ENCODE data around the gene ORM1. TPM values are rescaled to one million over a fixed set of nuclear protein-coding genes. Genes with fewer than 3 reads are reported as not detected.

ORM1 gene
- total RNA-seq, 2 experiments from 2014 or later, result not detected

GRCh38 chr9:114282507-114282906 is 40.4 kb upstream of the ORM1 start:
- no TSS peak for BruUV-seq (replicated peaks)

GRCh38 chr9:114282926-114283325 is 40.0 kb upstream of the ORM1 start:
- H3K4me1 ChIP-seq (ENCODE audit: insufficient read depth, low read length, poor library complexity, severe bottlenecking), result no peaks in the 10 kb centered on the region
- CTCF ChIA-PET (ENCODE audit: unreplicated experiment), result no interaction called here
- H3K9me3 ChIP-seq (ENCODE audit: low read length), result no peaks in the 10 kb centered on the region
- no TSS peak for BruUV-seq (replicated peaks)
- no peaks in the 10 kb centered on the region for H3K36me3 ChIP-seq (ENCODE audit: insufficient read depth, low read length)
- intact Hi-C loops (cut with micrococcal nuclease; ENCODE audit: unreplicated experiment), result no loop called here
- no peaks in the 10 kb centered on the region for H3K79me2 ChIP-seq (ENCODE audit: insufficient read depth, low read depth, low read length)
- POLR2A ChIA-PET, result no interaction called here
- no peaks in the 10 kb centered on the region for H4K20me1 ChIP-seq (ENCODE audit: insufficient read depth, low read length)
- no peak overlapping the region for H2AFZ ChIP-seq (ENCODE audit: low read length)
- H3K4me3 ChIP-seq (ENCODE audit: low read depth, low read length, poor library complexity, severe bottlenecking), result no peak overlapping the region
- no peak for TF ChIP-seq EZH2phosphoT487 (IDR thresholded peaks at IDR 0.05; ENCODE audit: borderline replicate concordance, low read depth, low read length)
- TF ChIP-seq CTCF (conservative IDR thresholded peaks at IDR 0.05; ENCODE audit: low read length), result no peak
- no peak overlapping the region for H3K27ac ChIP-seq (ENCODE audit: low read depth, low read length, poor library complexity, severe bottlenecking)
- no peak overlapping the region for H3K4me2 ChIP-seq (ENCODE audit: low read length)
- no peaks in the 10 kb centered on the region for H3K9me2 ChIP-seq (ENCODE audit: insufficient read depth, low read length)
- no peak for DNase-seq (ENCODE audit: low spot score)

More at GRCh38 chr9:114282507-114282906, 40.4 kb upstream of the ORM1 start:
- H4K20me1 ChIP-seq (ENCODE audit: insufficient read depth, low read length), result no peaks in the 10 kb centered on the region
- H3K9me3 ChIP-seq (ENCODE audit: low read length), result no peaks in the 10 kb centered on the region
- TF ChIP-seq CTCF (conservative IDR thresholded peaks at IDR 0.05; ENCODE audit: low read length) (no peak), EZH2phosphoT487 (IDR thresholded peaks at IDR 0.05; ENCODE audit: borderline replicate concordance, low read depth, low read length) (no peak)
- ChIA-PET POLR2A (no interaction called here), CTCF (ENCODE audit: unreplicated experiment) (no interaction called here)
- intact Hi-C loops (cut with micrococcal nuclease; ENCODE audit: unreplicated experiment), result no loop called here
- DNase-seq (ENCODE audit: low spot score), result no peak
- H3K4me3 ChIP-seq (ENCODE audit: low read depth, low read length, poor library complexity, severe bottlenecking), result no peak overlapping the region
- no peak overlapping the region for H3K27ac ChIP-seq (ENCODE audit: low read depth, low read length, poor library complexity, severe bottlenecking)
- H2AFZ ChIP-seq (ENCODE audit: low read length), result no peak overlapping the region
- H3K36me3 ChIP-seq (ENCODE audit: insufficient read depth, low read length), result no peaks in the 10 kb centered on the region
- H3K79me2 ChIP-seq (ENCODE audit: insufficient read depth, low read depth, low read length), result no peaks in the 10 kb centered on the region
- H3K4me2 ChIP-seq (ENCODE audit: low read length), result no peak overlapping the region
- H3K9me2 ChIP-seq (ENCODE audit: insufficient read depth, low read length), result no peaks in the 10 kb centered on the region
- no peaks in the 10 kb centered on the region for H3K4me1 ChIP-seq (ENCODE audit: insufficient read depth, low read length, poor library complexity, severe bottlenecking)

- Histone ChIP-seq H3K9me2 (ENCODE audit: insufficient read depth, low read length) (no peaks in the 10 kb centered on the region), H3K79me2 (ENCODE audit: insufficient read depth, low read depth, low read length) (no peaks in the 10 kb centered on the region), H4K20me1 (ENCODE audit: insufficient read depth, low read length) (no peaks in the 10 kb centered on the region), H3K36me3 (ENCODE audit: insufficient read depth, low read length) (no peaks in the 10 kb centered on the region), H3K27ac (ENCODE audit: low read depth, low read length, poor library complexity, severe bottlenecking) (no peak overlapping the region), H2AFZ (ENCODE audit: low read length) (no peak overlapping the region), H3K4me2 (ENCODE audit: low read length) (no peak overlapping the region), H3K9me3 (ENCODE audit: low read length) (no peaks in the 10 kb centered on the region), H3K4me3 (ENCODE audit: low read depth, low read length, poor library complexity, severe bottlenecking) (no peak overlapping the region), H3K4me1 (ENCODE audit: insufficient read depth, low read length, poor library complexity, severe bottlenecking) (no peaks in the 10 kb centered on the region)
- no peak for TF ChIP-seq EZH2phosphoT487 (IDR thresholded peaks at IDR 0.05; ENCODE audit: borderline replicate concordance, low read depth, low read length)
- TF ChIP-seq CTCF (conservative IDR thresholded peaks at IDR 0.05; ENCODE audit: low read length), result no peak
- no peak for DNase-seq (ENCODE audit: low spot score)
- intact Hi-C loops (cut with micrococcal nuclease; ENCODE audit: unreplicated experiment), result no loop called here
- ChIA-PET POLR2A (no interaction called here), CTCF (ENCODE audit: unreplicated experiment) (no interaction called here)
- BruUV-seq (replicated peaks), result no TSS peak
Observed at GRCh38 chr9:114283551-114284111, 39.3 kb upstream of the ORM1 start.
